Measurements from ENCODE around the gene COMMD3.

Gene COMMD3

DNA sequence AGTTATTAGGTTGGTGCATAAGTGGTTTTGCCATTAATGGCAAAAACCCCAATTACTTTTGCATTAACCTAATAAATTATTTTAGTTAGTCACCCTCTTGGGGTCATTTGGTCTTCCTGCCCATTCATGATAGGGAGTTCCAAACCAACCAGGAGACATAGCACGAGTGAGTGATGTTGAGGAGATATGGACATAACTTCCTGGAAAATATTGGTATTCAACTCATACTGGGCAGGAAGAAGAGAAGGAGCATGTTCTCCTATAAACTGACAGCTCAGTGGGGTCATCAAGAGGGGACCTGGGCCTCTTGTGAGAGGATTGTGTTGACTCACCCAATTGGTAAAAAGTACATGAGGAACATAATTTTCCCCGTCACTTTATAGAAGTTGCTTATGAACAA, 52.8 kb downstream of the COMMD3 start:
- DNase-seq = no peak

DNA sequence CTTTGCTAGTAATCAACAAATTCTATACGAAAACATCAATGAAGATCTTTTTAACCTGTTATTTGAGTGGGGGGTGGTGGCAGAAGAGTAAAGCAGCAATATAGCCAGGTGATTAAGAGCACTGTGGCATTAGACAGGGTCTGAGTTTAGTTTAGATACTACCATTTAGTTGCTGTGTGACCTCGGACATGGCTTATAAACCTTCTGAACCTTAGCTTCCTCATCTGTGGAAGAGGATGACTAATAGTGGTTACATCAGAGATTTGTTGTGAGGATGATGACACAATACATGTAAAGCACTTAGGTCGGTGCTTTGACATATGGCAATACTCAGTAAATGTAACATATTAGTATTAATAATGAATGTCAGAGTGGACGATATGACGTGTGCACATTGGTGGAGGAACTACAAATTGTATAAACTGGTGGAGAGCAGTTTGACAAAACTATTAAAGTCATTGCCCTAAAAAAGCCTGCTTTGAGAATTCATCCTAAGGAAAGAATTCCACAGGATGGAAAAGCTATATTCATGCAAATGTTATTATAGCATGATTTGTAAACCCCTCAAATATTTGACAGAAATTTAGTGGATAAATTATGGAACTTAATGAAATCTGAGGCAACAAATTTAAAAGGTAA, 53.4 kb downstream of the COMMD3 start:
- DNase-seq = no peak

Measured in NCI-H526 (cell line).